Measurements from ENCODE around the gene BCL2L14.

DNA sequence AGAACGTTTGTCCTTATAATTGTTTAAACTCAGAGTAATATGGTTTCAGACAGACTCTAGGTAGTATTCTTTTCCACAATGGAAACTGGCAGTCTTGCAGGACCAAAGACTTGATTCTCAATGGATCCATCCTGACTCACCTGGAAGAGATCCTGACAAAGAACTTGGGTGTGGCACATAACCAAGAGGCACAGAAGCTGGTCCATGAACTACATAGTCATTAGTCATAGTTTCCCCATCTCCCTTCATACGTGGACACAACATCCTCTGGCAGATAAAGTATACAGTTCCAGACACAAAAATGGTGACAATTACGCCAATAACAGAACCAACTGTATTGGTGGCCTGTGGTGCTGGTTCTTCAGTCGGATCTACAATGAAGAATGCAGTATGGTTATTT lies 55.8 kb downstream of the BCL2L14 start:
- TF ChIP-seq, protein P1, sequence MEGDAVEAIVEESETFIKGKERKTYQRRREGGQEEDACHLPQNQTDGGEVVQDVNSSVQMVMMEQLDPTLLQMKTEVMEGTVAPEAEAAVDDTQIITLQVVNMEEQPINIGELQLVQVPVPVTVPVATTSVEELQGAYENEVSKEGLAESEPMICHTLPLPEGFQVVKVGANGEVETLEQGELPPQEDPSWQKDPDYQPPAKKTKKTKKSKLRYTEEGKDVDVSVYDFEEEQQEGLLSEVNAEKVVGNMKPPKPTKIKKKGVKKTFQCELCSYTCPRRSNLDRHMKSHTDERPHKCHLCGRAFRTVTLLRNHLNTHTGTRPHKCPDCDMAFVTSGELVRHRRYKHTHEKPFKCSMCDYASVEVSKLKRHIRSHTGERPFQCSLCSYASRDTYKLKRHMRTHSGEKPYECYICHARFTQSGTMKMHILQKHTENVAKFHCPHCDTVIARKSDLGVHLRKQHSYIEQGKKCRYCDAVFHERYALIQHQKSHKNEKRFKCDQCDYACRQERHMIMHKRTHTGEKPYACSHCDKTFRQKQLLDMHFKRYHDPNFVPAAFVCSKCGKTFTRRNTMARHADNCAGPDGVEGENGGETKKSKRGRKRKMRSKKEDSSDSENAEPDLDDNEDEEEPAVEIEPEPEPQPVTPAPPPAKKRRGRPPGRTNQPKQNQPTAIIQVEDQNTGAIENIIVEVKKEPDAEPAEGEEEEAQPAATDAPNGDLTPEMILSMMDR (optimal IDR thresholded peaks at IDR 0.05 in 1 of 3, IDR thresholded peaks at IDR 0.05 in 1 of 3, conservative IDR thresholded peaks at IDR 0.05 in 1 of 3; ENCODE audit: extremely low read depth in 1 of 3, insufficient read depth in 2 of 3, low read length in 3 of 3) = no peak
- no peak for TF ChIP-seq EZH2 (IDR thresholded peaks at IDR 0.05; ENCODE audit: low read length)
